ENCODE results near the gene PKP1.
A peak's percentile ranks its signal among the peaks of the same experiment; 100 is the strongest.

PKP1 gene

GRCh38 chr1:201282216-201282615 is 1.1 kb upstream of the PKP1 start:
- DNase-seq = no peak

GRCh38 chr1:201283836-201284553 is 689 bp downstream of the PKP1 start:
- DNase-seq = no peak

GRCh38 chr1:201284636-201285035 is 1.3 kb downstream of the PKP1 start:
- DNase-seq = no peak

- no peak for DNase-seq
Observed at GRCh38 chr1:201285846-201286245, 2.5 kb downstream of the PKP1 start.

- DNase-seq = no peak
Observed at GRCh38 chr1:201286445-201286844, 3.1 kb downstream of the PKP1 start.

- no peak for DNase-seq
Observed at GRCh38 chr1:201288007-201288406, 4.7 kb downstream of the PKP1 start.

GRCh38 chr1:201288765-201289164 is 5.5 kb downstream of the PKP1 start:
- DNase-seq = no peak

- DNase-seq = no peak
Observed at GRCh38 chr1:201290551-201290950, 7.2 kb downstream of the PKP1 start.

GRCh38 chr1:201291916-201292315 is 8.6 kb downstream of the PKP1 start:
- DNase-seq = no peak

GRCh38 chr1:201294876-201295275 is 11.6 kb downstream of the PKP1 start:
- DNase-seq = no peak

GRCh38 chr1:201295346-201295745 is 12.0 kb downstream of the PKP1 start:
- no peak for DNase-seq

GRCh38 chr1:201295861-201296260 is 12.6 kb downstream of the PKP1 start:
- no peak for DNase-seq

- DNase-seq = no peak
Observed at GRCh38 chr1:201296352-201296751, 13.0 kb downstream of the PKP1 start.

- DNase-seq = no peak
Observed at GRCh38 chr1:201298396-201299381, 15.4 kb downstream of the PKP1 start.

- peak; percentile 51 for DNase-seq
Observed at GRCh38 chr1:201299968-201300367, 16.7 kb downstream of the PKP1 start.

GRCh38 chr1:201300641-201301040 is 17.3 kb downstream of the PKP1 start:
- DNase-seq = no peak

GRCh38 chr1:201302163-201303152 is 19.2 kb downstream of the PKP1 start:
- DNase-seq = no peak

- no peak for DNase-seq
Observed at GRCh38 chr1:201304126-201304525, 20.8 kb downstream of the PKP1 start.

- DNase-seq = no peak
Observed at GRCh38 chr1:201305815-201306214, 22.5 kb downstream of the PKP1 start.

GRCh38 chr1:201307231-201307630 is 23.9 kb downstream of the PKP1 start:
- no peak for DNase-seq

- DNase-seq = peak; percentile 56
Observed at GRCh38 chr1:201307760-201308499, 24.6 kb downstream of the PKP1 start.

- DNase-seq = peak; percentile 71
Observed at GRCh38 chr1:201309416-201309815, 26.1 kb downstream of the PKP1 start.

All from hematopoietic multipotent progenitor cell treated with erythropoietin and hydrocortisone succinate and interleukin-3 and kit ligand, for 6 days (in vitro differentiated cells).